GM12878 (cell line): Measurements from ENCODE around the gene GPRIN1. TPM values are rescaled to one million over a fixed set of nuclear protein-coding genes. Genes with fewer than 3 reads are reported as not detected.

Experiments used
- ATAC-seq: fragments of 200-7000 bp; cut with Tn5 transposase; 3 replicates; pipeline ENCODE4 v1.9.1; 2020; ENCODE audit warnings: mild to moderate bottlenecking, moderate library complexity
- BruUV-seq: library from RNA; stranded (reverse); fragments of 400-500 nt; replicated peaks from 2 replicates; lab custom pipeline; 2021; lab: Mats Ljungman, UMichigan
- CTCF ChIA-PET: fragments of 300-600 bp; sonication (Branson Sonifier 250); formaldehyde crosslinking; extraction: SDS; loops from one replicate; lab custom pipeline; 2021; ENCODE audit warnings: inconsistent platforms; lab: Yijun Ruan, JAX
- POLR2A ChIA-PET: fragments of 350-600 bp; formaldehyde crosslinking; extraction: SDS; loops from one replicate; lab custom pipeline; 2021; ENCODE audit warnings: inconsistent platforms; lab: Charles Lee
- RAD21 ChIA-PET: fragments of 300-600 bp; sonication (Branson Sonifier 250); formaldehyde crosslinking; loops from one replicate; lab custom pipeline; 2023; ENCODE audit warnings: antibody characterized with exemption; ENCODE audit not compliant: unreplicated experiment; lab: Charles Lee
- SMC1A ChIA-PET: fragments of 300-600 bp; sonication (Branson Sonifier 250); formaldehyde crosslinking; loops from one replicate; lab custom pipeline; 2023; ENCODE audit not compliant: unreplicated experiment, uncharacterized antibody; lab: Charles Lee
- DNase-seq: peaks from one replicate; pipeline ENCODE4 v3.0.0-alpha.2; 2011; ENCODE audit warnings: low read depth, low spot score
- FAIRE-seq: peaks from 3 replicates; lab custom pipeline; 2011; peaks lifted over from hg19 to GRCh38; lab: Jason Lieb, UNC
- H2AFZ ChIP-seq: 2 replicates; pipeline ENCODE4 v1.6.0; 2011; ENCODE audit warnings: low read depth, low read length, control low read depth; ENCODE audit not compliant: control insufficient read depth
- H3K27ac ChIP-seq: 2 replicates; pipeline ENCODE4 v1.5.1; 2011; ENCODE audit warnings: control low read depth; ENCODE audit not compliant: control insufficient read depth, insufficient read depth
- H3K27me3 ChIP-seq, 2 experiments: replicated peaks in 1 of 2; 2 replicates each; pipeline versions ENCODE4 v1.6.0 to v1.6.1; 2011; ENCODE audit warnings: low read length in 1 of 2; ENCODE audit not compliant: control insufficient read depth in 2 of 2, insufficient read depth in 2 of 2
- H3K36me3 ChIP-seq, 2 experiments: 2 replicates each; pipeline ENCODE4 v1.5.1; 2011; ENCODE audit warnings: low read length in 1 of 2; ENCODE audit not compliant: control insufficient read depth in 2 of 2, insufficient read depth in 2 of 2
- H3K4me1 ChIP-seq: 2 replicates; pipeline ENCODE4 v1.6.1; 2011; ENCODE audit warnings: mild to moderate bottlenecking, low read length, moderate library complexity, mixed read lengths; ENCODE audit not compliant: control insufficient read depth, insufficient read depth
- H3K4me2 ChIP-seq: 2 replicates; pipeline ENCODE4 v1.6.0; 2011; ENCODE audit warnings: control low read depth; ENCODE audit not compliant: control insufficient read depth, insufficient read depth
- H3K4me3 ChIP-seq: fragments of 200-600 bp; sonication (generic); 2 replicates; pipeline ENCODE4 v1.5.1; 2016
- H3K79me2 ChIP-seq: 2 replicates; pipeline ENCODE4 v1.6.0; 2011; ENCODE audit warnings: low read length; ENCODE audit not compliant: control insufficient read depth, insufficient read depth
- H3K9ac ChIP-seq: 2 replicates; pipeline ENCODE4 v1.8.0; 2011; ENCODE audit warnings: low read length, control low read depth, mixed read lengths; ENCODE audit not compliant: control insufficient read depth, insufficient read depth
- H3K9me3 ChIP-seq: replicated peaks from 3 replicates; pipeline ENCODE4 v1.5.1; 2011; ENCODE audit warnings: mild to moderate bottlenecking, low read length; ENCODE audit not compliant: control insufficient read depth, insufficient read depth
- H4K20me1 ChIP-seq: 2 replicates; pipeline ENCODE4 v1.6.0; 2011; ENCODE audit not compliant: control insufficient read depth, insufficient read depth
- BACH1 ChIP-seq: fragments of 450-650 bp; IDR thresholded peaks from 2 replicates; pipeline ENCODE4 v1.6.1; 2017; ENCODE audit warnings: mild to moderate bottlenecking, borderline replicate concordance
- BCL3 ChIP-seq: IDR thresholded peaks from 2 replicates; pipeline ENCODE4 v1.6.1; 2011; ENCODE audit warnings: borderline replicate concordance, low read depth, mild to moderate bottlenecking, moderate library complexity, low read length; ENCODE audit not compliant: insufficient read depth, poor library complexity, severe bottlenecking
- CEBPB ChIP-seq, 2 experiments: fragments of 150-350 bp in 1 of 2; IDR thresholded peaks; 2 replicates each; pipeline ENCODE4 v1.6.1; 2012 to 2014; ENCODE audit warnings: low read depth in 2 of 2, low read length in 2 of 2, borderline replicate concordance in 1 of 2, inconsistent platforms in 1 of 2
- CHD2 ChIP-seq: IDR thresholded peaks from 2 replicates; pipeline ENCODE4 v1.6.1; 2011; ENCODE audit warnings: low read depth, low read length, improper control_type of control experiment, borderline replicate concordance
- CHD4 ChIP-seq: fragments of 200-600 bp; sonication (generic); IDR thresholded peaks from 2 replicates; pipeline ENCODE4 v1.6.1; 2016; ENCODE audit warnings: mild to moderate bottlenecking
- EED ChIP-seq: sonication (generic); IDR thresholded peaks from 2 replicates; pipeline ENCODE4 v1.6.1; 2016; ENCODE audit warnings: antibody characterized with exemption, low read depth
- EP300 ChIP-seq, 2 experiments: fragments of 150-350 bp in 1 of 2; IDR thresholded peaks; 2 replicates each; pipeline ENCODE4 v1.6.1; 2011 to 2012; ENCODE audit warnings: low read depth in 2 of 2, low read length in 2 of 2, borderline replicate concordance in 1 of 2, improper control_type of control experiment in 1 of 2, inconsistent platforms in 1 of 2; ENCODE audit not compliant: control insufficient read depth in 1 of 2
- KDM1A ChIP-seq: fragments of 200-600 bp; sonication (generic); IDR thresholded peaks from 2 replicates; pipeline ENCODE4 v1.6.1; 2016; ENCODE audit warnings: borderline replicate concordance
- KLF5 ChIP-seq: fragments of 450-650 bp; IDR thresholded peaks from 2 replicates; pipeline ENCODE4 v1.6.1; 2014; ENCODE audit warnings: mild to moderate bottlenecking; ENCODE audit not compliant: partially characterized antibody
- LARP7 ChIP-seq: fragments of 450-650 bp; IDR thresholded peaks from 2 replicates; pipeline ENCODE4 v1.6.1; 2017; ENCODE audit warnings: mild to moderate bottlenecking
- MEF2A ChIP-seq: IDR thresholded peaks from 2 replicates; pipeline ENCODE4 v1.6.1; 2011; ENCODE audit warnings: low read depth, mild to moderate bottlenecking, low read length, moderate library complexity; ENCODE audit not compliant: insufficient read depth
- NFYA ChIP-seq: IDR thresholded peaks from 2 replicates; pipeline ENCODE4 v1.6.1; 2011; ENCODE audit warnings: low read depth, mild to moderate bottlenecking, low read length, improper control_type of control experiment, borderline replicate concordance
- NR2C1 ChIP-seq: fragments of 450-650 bp; IDR thresholded peaks from 2 replicates; pipeline ENCODE4 v1.6.1; 2017; ENCODE audit warnings: antibody characterized with exemption, mild to moderate bottlenecking, moderate library complexity
- NRF1 ChIP-seq: conservative IDR thresholded peaks from 2 replicates; pipeline ENCODE4 v1.6.1; 2011; ENCODE audit warnings: mild to moderate bottlenecking, low read depth, low read length, improper control_type of control experiment
- SMC3 ChIP-seq: IDR thresholded peaks from 2 replicates; pipeline ENCODE4 v1.6.1; 2011; ENCODE audit warnings: low read length, improper control_type of control experiment, borderline replicate concordance
- SUZ12 ChIP-seq: fragments of 200-600 bp; sonication (generic); IDR thresholded peaks from one replicate; pipeline ENCODE4 v1.6.1; 2018; ENCODE audit warnings: antibody characterized with exemption, mild to moderate bottlenecking; ENCODE audit not compliant: unreplicated experiment
- USF1 ChIP-seq: IDR thresholded peaks from 2 replicates; pipeline ENCODE4 v1.6.1; 2011; ENCODE audit warnings: borderline replicate concordance, low read depth, mild to moderate bottlenecking, moderate library complexity, mixed read lengths, low read length; ENCODE audit not compliant: insufficient read depth; ENCODE audit errors: extremely low read length
- YBX1 ChIP-seq: fragments of 450-650 bp; IDR thresholded peaks from 2 replicates; pipeline ENCODE4 v1.6.1; 2016; ENCODE audit warnings: antibody characterized with exemption
- WGBS: methylation state at CpG from one replicate; pipeline ENCODE4 v1.1.6; 2016; ENCODE audit warnings: low lambda C conversion rate; ENCODE audit not compliant: insufficient replicate concordance, insufficient coverage; ENCODE audit errors: missing lambda C conversion rate; 5-methylcytosine and 5-hydroxymethylcytosine counted together
- in situ Hi-C: fragments of 300-500 bp; cut with MboI; formaldehyde crosslinking; loops from 9 replicates; pipeline ENCODE4 v1.14.3; 2018; ENCODE audit warnings: mixed read lengths
- intact Hi-C: fragments of 100-400 bp; cut with micrococcal nuclease; formaldehyde crosslinking; loops from one replicate; pipeline ENCODE4 v1.14.2; 2022; ENCODE audit not compliant: unreplicated experiment
- polyA plus RNA-seq, 11 experiments: library from polyadenylated mRNA; depleted of rRNA in 4 of 11; unstranded in 6 of 11; stranded (reverse) in 5 of 11; fragments of >200 nt; fragmentation: Nextera tagmentation in 4 of 11; fragmentation: Illumina TruSeq in 1 of 11; extraction: Ambion mirVana in 4 of 11; extraction: Trizol in 1 of 11; gene quantifications; 1 replicate in 1 of 11; 2 replicates in 10 of 11; pipeline versions ENCODE4 v1.2.1 to v1.2.3, GENCODE V29; 2011 to 2016; ENCODE audit warnings: inconsistent platforms in 2 of 11, missing spikeins in 2 of 11, low read depth in 1 of 11
- total RNA-seq, 4 experiments: library from RNA; depleted of rRNA in 3 of 4; stranded (reverse); fragments of >200 nt in 3 of 4; fragmentation: Illumina TruSeq in 1 of 4; extraction: Trizol in 1 of 4; gene quantifications; 2 replicates each; pipeline versions ENCODE4 v1.2.1 to v1.2.3, GENCODE V29; 2013 to 2021
- TF ChIP-seq, protein P1 (sequence below): fragments of 450-650 bp; IDR thresholded peaks from 2 replicates; pipeline ENCODE4 v1.6.1; 2014; ENCODE audit warnings: mild to moderate bottlenecking
- TF ChIP-seq, protein P2 (sequence below): IDR thresholded peaks from 2 replicates; pipeline ENCODE4 v1.6.1; 2012; ENCODE audit warnings: low read length, inconsistent platforms

The GPRIN1 gene
- total and polyA plus RNA-seq, 10 of the 15 experiments (the other 5 are each of a cell fraction or from before 2014, with no cell fraction given), result 0.52 to 16.3 (median 4.5) TPM

DNA sequence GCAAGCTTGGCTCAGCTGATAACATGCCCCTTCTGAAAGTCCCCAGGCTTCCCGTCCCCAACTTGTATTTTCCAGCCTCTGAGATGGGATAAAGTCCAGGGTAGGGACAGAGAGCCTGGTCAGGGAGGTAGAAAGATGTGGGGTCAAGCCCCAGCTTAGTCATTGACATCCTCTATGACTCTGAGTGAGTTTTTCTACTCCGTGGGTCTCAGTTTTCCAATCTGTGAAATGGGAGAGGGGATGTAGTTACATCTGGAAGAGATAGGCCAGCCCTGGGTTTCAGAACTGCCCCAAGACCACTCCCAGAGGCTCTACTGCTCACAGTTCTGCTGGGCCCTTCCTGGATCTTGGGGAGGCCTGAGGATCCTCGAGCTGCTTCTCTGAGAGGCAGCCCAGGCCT lies 3.1 kb downstream of the GPRIN1 start:
- TSS peak; percentile 44 for BruUV-seq
- WGBS, result 78% methylated on average over 3 of the region's 3 CpGs
- in situ Hi-C loops, result no loop called here
- SMC1A ChIA-PET, result interaction anchor here (1.7 kb wide), 1 partner anchor 260 kb away, joined by 4 read pairs; no protein-coding TSS in a partner anchor
- no peak overlapping the region for H3K4me3 ChIP-seq
- H2AFZ ChIP-seq, result no peak overlapping the region
- CTCF ChIA-PET, result no interaction called here
- H3K9ac ChIP-seq, result no peak overlapping the region
- no peaks in the 10 kb centered on the region for H3K9me3 ChIP-seq
- no peaks in the 10 kb centered on the region for H3K27me3 ChIP-seq
- no peaks in the 10 kb centered on the region for H3K36me3 ChIP-seq
- H3K4me1 ChIP-seq, result peaks cover 12% of the 10 kb centered on the region
- TF ChIP-seq MEF2A (no peak), YBX1 (no peak), SMC3 (no peak), KDM1A (no peak), SUZ12 (no peak), BACH1 (no peak), CHD2 (no peak), NFYA (no peak), LARP7 (no peak), CEBPB (IDR thresholded peaks at IDR 0.05; ENCODE audit: borderline replicate concordance in 1 of 2, low read depth in 2 of 2, low read length in 2 of 2) (no peak), EP300 (IDR thresholded peaks at IDR 0.05; ENCODE audit: borderline replicate concordance in 1 of 2, control insufficient read depth in 1 of 2, low read depth in 2 of 2, low read length in 2 of 2) (no peak), BCL3 (no peak), KLF5 (no peak), NR2C1 (no peak), CHD4 (no peak), EED (no peak), USF1 (no peak), NRF1 (no peak)
- TF ChIP-seq, protein P1, sequence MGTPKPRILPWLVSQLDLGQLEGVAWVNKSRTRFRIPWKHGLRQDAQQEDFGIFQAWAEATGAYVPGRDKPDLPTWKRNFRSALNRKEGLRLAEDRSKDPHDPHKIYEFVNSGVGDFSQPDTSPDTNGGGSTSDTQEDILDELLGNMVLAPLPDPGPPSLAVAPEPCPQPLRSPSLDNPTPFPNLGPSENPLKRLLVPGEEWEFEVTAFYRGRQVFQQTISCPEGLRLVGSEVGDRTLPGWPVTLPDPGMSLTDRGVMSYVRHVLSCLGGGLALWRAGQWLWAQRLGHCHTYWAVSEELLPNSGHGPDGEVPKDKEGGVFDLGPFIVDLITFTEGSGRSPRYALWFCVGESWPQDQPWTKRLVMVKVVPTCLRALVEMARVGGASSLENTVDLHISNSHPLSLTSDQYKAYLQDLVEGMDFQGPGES, result no peak
- TF ChIP-seq, protein P2, sequence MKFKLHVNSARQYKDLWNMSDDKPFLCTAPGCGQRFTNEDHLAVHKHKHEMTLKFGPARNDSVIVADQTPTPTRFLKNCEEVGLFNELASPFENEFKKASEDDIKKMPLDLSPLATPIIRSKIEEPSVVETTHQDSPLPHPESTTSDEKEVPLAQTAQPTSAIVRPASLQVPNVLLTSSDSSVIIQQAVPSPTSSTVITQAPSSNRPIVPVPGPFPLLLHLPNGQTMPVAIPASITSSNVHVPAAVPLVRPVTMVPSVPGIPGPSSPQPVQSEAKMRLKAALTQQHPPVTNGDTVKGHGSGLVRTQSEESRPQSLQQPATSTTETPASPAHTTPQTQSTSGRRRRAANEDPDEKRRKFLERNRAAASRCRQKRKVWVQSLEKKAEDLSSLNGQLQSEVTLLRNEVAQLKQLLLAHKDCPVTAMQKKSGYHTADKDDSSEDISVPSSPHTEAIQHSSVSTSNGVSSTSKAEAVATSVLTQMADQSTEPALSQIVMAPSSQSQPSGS, result no peak
- no peak overlapping the region for H3K27ac ChIP-seq
- DNase-seq (no peak), ATAC-seq (no peak), FAIRE-seq (no peak)
- RAD21 ChIA-PET, result interaction anchor here (0.9 kb wide), 1 partner anchor 70 kb away, joined by 3 read pairs; the partner anchor contains the start of gene RNF44
- H3K79me2 ChIP-seq, result no peaks in the 10 kb centered on the region; the same call in 1 of the 2 replicates
- H4K20me1 ChIP-seq, result no peaks in the 10 kb centered on the region
- no peak overlapping the region for H3K4me2 ChIP-seq
- POLR2A ChIA-PET, result no interaction called here
- intact Hi-C loops, result no loop called here
